Measurements from ENCODE around the gene CCDC40. TPM values are rescaled to one million over a fixed set of nuclear protein-coding genes. Genes with fewer than 3 reads are reported as not detected.

The CCDC40 gene
- total RNA-seq, 1 donor from 2014 or later: 5.4 TPM

- peak in 1 of 2 donors; percentile 49 for DNase-seq (ENCODE audit: low spot score in 2 of 2)
- Histone ChIP-seq H3K4me3 (no peak overlapping the region), H3K27ac (no peak overlapping the region), H3K27me3 (no peaks in the 10 kb centered on the region), H3K4me1 (no peaks in the 10 kb centered on the region), H3K36me3 (peaks cover 5 to 8% of the 10 kb centered on the region in 2 donors), H3K9me3 (no peaks in the 10 kb centered on the region)
- TF ChIP-seq CTCF (IDR thresholded peaks at IDR 0.05): no peak
- intact Hi-C loops (cut with DNase I): no loop called here
These were observed 74.0 kb downstream of the CCDC40 start for GRCh38 chr17:80110447-80110812.

GRCh38 chr17:80110927-80111701 lies 74.7 kb downstream of the CCDC40 start:
- intact Hi-C loops (cut with DNase I): no loop called here
- Histone ChIP-seq H3K36me3 (peaks cover 5 to 8% of the 10 kb centered on the region in 2 donors), H3K9me3 (no peaks in the 10 kb centered on the region), H3K27me3 (no peaks in the 10 kb centered on the region), H3K27ac (no peak overlapping the region), H3K4me3 (no peak overlapping the region), H3K4me1 (no peaks in the 10 kb centered on the region)
- peak in 1 of 2 donors; percentile 39 for DNase-seq (ENCODE audit: low spot score in 2 of 2)
- no peak for TF ChIP-seq CTCF (IDR thresholded peaks at IDR 0.05)

GRCh38 chr17:80111702-80112470 lies 75.4 kb downstream of the CCDC40 start:
- intact Hi-C loops (cut with DNase I): no loop called here
- H3K27ac ChIP-seq: no peak overlapping the region
- no peak overlapping the region for H3K4me3 ChIP-seq
- H3K27me3 ChIP-seq: no peaks in the 10 kb centered on the region
- no peak for TF ChIP-seq CTCF (IDR thresholded peaks at IDR 0.05)
- H3K9me3 ChIP-seq: no peaks in the 10 kb centered on the region
- peaks cover 5 to 8% of the 10 kb centered on the region in 2 donors for H3K36me3 ChIP-seq
- DNase-seq (ENCODE audit: low spot score in 2 of 2): no peak
- H3K4me1 ChIP-seq: no peaks in the 10 kb centered on the region

GRCh38 chr17:80112471-80113032 lies 76.1 kb downstream of the CCDC40 start:
- TF ChIP-seq CTCF (IDR thresholded peaks at IDR 0.05): no peak
- H3K9me3 ChIP-seq: no peaks in the 10 kb centered on the region
- no peak for DNase-seq (ENCODE audit: low spot score in 2 of 2)
- intact Hi-C loops (cut with DNase I): no loop called here
- no peak overlapping the region for H3K27ac ChIP-seq
- no peak overlapping the region for H3K4me3 ChIP-seq
- H3K27me3 ChIP-seq: no peaks in the 10 kb centered on the region
- H3K4me1 ChIP-seq: no peaks in the 10 kb centered on the region
- H3K36me3 ChIP-seq: peaks cover 5 to 8% of the 10 kb centered on the region in 2 donors

GRCh38 chr17:80113033-80113484 lies 76.6 kb downstream of the CCDC40 start:
- Histone ChIP-seq H3K4me3 (no peak overlapping the region), H3K27ac (no peak overlapping the region), H3K36me3 (peaks cover 5 to 7% of the 10 kb centered on the region in 2 donors), H3K4me1 (no peaks in the 10 kb centered on the region), H3K27me3 (no peaks in the 10 kb centered on the region), H3K9me3 (no peaks in the 10 kb centered on the region)
- DNase-seq (ENCODE audit: low spot score in 2 of 2): no peak
- TF ChIP-seq CTCF (IDR thresholded peaks at IDR 0.05): no peak
- intact Hi-C loops (cut with DNase I): no loop called here
